HTERT RPE-1 (cell line): ENCODE data around the gene MDFI.

ENCODE experiments used
- in situ Hi-C: fragments of 300-500 bp; cut with MboI; formaldehyde crosslinking; loops from 4 replicates; pipeline ENCODE4 v1.14.3; 2020; ENCODE audit warnings: low sequenced_read_pairs

MDFI gene

DNA sequence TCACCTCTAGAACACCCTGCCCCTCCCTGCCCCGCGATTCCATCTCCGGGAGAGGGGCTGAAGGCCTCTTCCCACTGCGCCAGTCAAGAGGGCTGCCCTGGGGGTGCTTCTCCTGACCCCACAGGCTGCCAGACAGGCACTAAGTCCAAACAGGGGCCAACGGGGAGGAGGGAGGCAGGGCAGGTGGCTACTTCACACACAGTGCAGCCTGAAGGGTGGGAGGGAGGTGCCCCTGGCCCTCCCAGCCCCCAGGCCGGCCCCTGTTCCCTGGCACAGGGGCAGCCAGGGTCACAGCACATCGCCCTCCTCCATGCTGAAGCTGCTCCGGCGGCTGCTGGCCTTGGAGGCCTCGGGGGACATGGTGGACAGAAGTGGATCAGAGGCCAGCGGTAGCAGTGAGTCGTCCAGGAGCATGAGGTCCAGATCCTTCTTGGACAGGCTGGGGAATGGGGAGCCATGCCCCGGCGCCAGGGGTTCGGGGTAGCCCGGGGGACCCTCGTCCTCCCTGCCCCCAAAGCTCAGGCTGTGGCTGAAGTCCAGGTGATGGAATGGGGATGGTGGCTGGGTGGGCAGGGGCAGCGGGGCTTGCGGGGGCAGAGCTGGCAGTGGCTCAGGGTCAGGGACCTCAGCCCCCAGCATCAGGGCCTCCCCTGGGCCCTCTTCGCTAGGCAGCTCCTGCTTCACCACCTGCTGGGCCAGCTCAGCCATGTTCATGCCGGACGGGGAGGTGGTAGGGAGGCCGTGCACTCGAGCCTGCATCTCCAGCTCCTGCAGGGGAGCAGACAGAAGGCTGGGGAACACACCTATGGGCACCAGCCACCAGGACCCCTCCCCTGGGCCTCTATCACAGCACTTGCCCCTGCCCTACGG lies 46.3 kb downstream of the MDFI start:
- in situ Hi-C loops, result no loop called here

DNA sequence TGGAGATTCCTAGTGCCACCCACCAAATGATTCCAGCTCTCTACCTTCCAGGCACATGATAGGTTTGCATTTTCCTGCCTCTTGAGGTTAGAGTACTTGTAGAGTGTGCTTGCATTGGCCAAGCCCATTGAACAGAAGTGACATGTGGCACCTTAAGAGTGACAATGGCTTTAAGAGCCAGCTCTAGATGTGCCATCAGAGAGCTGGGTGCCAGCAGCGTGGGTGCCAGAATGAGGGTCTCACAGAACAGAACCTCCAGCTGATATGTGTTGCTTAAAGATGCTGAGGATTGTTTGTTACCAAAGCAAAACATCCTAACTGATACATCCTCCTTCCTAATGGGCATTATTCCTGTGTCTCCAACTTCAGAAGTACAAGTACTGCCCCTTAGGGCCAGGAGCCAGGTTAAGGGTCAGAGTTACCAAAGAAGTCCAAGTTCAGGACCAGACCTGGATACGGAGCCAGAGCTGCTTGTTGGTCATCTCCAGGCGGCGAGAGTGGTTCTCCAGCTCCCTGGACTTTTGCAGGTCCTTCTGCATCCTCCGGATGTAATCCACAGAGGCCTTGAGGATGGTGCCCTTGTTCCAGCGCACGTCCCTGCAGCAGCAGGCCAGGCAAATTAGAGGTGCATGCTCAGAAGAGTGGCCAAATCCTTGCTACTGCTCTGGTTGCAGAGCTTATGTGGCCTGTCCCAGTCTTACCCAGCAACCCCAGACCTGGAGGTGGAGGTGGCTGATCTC lies 47.5 kb downstream of the MDFI start:
- in situ Hi-C loops, result no loop called here

- in situ Hi-C loops, result no loop called here
Observed at GRCh38 chr6:41687501-41688175, 49.4 kb downstream of the MDFI start.

DNA sequence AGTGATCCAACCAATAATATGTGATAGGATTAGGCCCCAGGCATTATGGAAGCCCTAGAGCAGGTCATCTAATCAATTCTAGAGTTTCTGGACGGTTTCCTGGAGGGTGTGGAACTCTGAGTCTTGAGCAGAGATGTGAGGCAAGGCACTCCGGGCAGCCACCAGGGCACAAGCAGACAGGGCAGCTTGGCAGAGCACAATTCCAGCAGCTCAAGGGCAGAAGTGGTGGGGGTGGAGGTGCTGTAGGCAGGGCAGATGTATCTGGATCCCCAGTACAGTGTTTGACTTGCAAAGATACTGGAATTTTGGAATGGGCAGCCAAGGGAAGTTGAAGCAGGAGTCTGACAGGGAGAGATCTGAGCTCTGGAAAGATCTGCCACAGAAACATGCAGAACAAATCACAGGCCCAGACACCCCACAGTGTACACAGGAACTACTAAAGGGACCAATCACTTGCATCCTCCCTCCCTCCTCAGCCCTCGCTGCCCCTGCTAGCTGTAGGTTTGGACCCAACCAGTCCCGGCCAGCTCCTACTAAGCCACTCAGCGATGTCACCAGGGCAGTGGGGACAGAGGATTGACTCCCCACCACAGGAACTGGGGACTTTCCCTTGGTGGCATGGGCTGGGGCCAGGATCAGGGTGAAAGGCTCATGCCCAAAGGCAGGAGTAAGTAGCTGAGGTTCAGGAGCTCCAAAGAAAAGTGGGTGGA lies 50.1 kb downstream of the MDFI start:
- in situ Hi-C loops, result no loop called here

DNA sequence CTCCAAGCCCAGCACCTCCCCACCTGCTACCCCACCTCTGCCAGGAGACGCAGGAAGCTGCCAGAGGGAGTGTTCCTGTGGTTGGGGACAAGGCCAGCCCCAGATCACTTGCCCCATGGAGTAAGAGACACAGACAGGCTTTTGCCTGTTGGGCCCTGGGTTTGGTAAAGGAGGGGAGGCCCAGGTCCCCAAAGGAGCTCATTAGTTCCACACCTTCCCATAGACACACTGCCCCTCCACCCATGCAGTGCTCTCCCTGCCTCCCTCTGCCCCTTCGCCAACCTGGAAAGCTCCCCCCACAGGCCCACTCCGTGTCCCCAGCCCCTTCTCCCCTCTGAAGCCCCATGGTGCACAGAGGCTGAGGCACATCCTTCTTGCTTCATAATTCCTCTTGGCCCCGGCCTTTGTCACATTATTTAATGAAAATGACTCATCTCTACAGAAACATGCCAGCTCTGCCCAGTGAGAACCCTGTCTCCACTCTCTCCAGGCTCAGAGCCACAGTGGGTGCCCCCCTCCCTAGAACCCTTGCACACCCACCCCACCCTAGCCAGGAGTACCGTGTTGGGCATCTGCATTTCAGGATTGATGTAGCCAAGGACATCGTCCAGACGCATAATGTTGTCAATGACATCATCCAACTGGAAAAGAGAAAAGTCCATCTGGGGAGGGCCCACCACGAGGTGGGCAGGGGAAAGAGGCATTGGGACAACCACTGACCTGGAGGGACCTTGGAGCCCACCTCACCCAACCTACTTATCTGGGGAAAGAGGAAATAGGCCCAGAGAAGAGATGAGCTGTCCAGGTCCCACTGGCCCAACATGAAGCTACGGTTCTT lies 51.1 kb downstream of the MDFI start:
- in situ Hi-C loops, result no loop called here

GRCh38 chr6:41690541-41691330 lies 52.5 kb downstream of the MDFI start:
- in situ Hi-C loops, result no loop called here

DNA sequence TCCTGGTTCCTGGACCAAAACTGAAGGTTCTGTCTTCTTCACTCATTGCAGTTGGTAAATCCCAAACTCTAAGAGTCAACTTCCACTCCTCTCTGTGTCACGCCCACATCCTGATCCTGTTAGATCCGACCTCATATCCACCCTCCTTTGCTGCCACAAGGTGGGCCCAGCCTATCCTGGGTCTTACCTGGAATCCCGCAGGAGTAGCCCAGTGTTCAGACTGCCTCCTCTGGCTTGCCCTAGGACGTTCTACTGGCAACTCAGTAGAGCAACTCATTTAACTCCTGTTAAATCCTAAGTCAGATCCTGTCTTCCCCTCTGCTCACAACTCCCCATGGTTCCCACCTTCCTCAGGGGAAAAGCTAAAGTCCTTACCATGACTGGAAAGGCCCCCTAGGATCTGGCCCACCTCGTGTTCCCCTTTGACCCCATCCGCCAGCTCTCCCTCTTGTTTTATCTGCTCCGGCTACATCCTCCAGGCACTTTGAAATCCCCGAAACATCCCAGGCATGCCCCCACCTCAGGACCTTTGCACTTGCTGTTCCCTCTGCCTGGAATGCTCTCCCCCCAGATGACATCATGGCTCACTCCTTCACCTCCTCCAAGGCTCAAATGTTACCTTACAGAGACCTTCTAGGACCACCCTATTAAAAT lies 53.3 kb downstream of the MDFI start:
- in situ Hi-C loops, result no loop called here

GRCh38 chr6:41692080-41692675 lies 53.9 kb downstream of the MDFI start:
- in situ Hi-C loops, result no loop called here

- in situ Hi-C loops, result no loop called here
Observed at GRCh38 chr6:41692730-41693129, 54.5 kb downstream of the MDFI start.

GRCh38 chr6:41693281-41694240 lies 55.3 kb downstream of the MDFI start:
- in situ Hi-C loops, result no loop called here

GRCh38 chr6:41694815-41695526 lies 56.7 kb downstream of the MDFI start:
- in situ Hi-C loops, result no loop called here

- in situ Hi-C loops, result no loop called here
Observed at GRCh38 chr6:41695825-41696224, 57.6 kb downstream of the MDFI start.

DNA sequence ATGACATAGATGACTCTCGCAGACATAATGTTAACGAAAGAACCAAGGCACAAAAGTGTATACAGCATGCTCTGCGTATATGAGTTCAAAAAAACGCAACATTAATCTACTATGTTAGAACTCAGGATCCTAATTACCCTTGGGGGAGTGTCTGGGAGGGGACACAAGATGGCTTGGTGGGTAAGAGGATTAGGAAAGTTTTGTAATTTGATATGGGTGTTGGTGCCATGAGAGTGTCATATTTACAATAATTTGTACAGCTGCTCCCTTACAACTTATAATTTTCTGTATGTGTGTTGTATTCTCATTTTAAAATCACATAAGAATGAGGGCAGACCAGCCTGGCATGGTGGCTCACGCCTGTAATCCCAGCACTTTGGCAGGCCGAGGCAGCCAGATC lies 58.5 kb downstream of the MDFI start:
- in situ Hi-C loops, result no loop called here

- in situ Hi-C loops, result no loop called here
Observed at GRCh38 chr6:41697861-41698781, 59.9 kb downstream of the MDFI start.

- in situ Hi-C loops, result no loop called here
Observed at GRCh38 chr6:41699063-41699462, 60.8 kb downstream of the MDFI start.
